Measurements from ENCODE around the gene PSEN1.

The PSEN1 gene

DNA sequence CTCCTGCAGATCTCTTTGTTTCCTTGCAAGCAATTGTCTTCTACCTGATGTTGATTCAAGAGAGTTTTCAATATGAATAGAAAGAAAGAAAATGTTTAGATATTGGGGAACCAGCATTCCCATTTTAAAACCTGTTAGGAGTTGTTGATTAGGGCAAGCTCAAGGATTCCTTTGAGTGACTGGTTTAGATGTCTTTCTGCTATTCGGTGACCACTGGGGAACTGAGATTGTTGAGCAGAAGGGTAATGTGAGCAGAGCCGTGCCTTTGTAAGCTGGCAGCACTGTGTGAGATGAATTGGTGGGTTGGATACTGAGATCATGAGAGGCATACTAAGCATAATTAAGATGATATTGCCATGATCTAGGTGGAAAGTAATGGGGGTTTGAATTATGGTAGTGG, 61.9 kb downstream of the PSEN1 start:
- TF ChIP-seq POLR2A (IDR thresholded peaks at IDR 0.05; ENCODE audit: extremely low read depth, insufficient read length) (no peak), MAX (IDR thresholded peaks at IDR 0.05; ENCODE audit: low read depth, low read length) (no peak), MYC (IDR thresholded peaks at IDR 0.05; ENCODE audit: low read depth, low read length) (no peak)
- TF ChIP-seq, protein P1, sequence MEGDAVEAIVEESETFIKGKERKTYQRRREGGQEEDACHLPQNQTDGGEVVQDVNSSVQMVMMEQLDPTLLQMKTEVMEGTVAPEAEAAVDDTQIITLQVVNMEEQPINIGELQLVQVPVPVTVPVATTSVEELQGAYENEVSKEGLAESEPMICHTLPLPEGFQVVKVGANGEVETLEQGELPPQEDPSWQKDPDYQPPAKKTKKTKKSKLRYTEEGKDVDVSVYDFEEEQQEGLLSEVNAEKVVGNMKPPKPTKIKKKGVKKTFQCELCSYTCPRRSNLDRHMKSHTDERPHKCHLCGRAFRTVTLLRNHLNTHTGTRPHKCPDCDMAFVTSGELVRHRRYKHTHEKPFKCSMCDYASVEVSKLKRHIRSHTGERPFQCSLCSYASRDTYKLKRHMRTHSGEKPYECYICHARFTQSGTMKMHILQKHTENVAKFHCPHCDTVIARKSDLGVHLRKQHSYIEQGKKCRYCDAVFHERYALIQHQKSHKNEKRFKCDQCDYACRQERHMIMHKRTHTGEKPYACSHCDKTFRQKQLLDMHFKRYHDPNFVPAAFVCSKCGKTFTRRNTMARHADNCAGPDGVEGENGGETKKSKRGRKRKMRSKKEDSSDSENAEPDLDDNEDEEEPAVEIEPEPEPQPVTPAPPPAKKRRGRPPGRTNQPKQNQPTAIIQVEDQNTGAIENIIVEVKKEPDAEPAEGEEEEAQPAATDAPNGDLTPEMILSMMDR (IDR thresholded peaks at IDR 0.05; ENCODE audit: low read depth, low read length): no peak
- no peak for DNase-seq (ENCODE audit: low read depth)
- H3K4me3 ChIP-seq (ENCODE audit: low read depth, low read length): no peak overlapping the region

GRCh38 chr14:73203527-73203926, 67.2 kb downstream of the PSEN1 start:
- DNase-seq (ENCODE audit: low read depth): no peak
- no peak overlapping the region for H3K4me3 ChIP-seq (ENCODE audit: low read depth, low read length)
- no peak for TF ChIP-seq MAX (IDR thresholded peaks at IDR 0.05; ENCODE audit: low read depth, low read length)
- TF ChIP-seq, protein P1 (IDR thresholded peaks at IDR 0.05; ENCODE audit: low read depth, low read length): no peak
- no peak for TF ChIP-seq MYC (IDR thresholded peaks at IDR 0.05; ENCODE audit: low read depth, low read length)
- TF ChIP-seq POLR2A (IDR thresholded peaks at IDR 0.05; ENCODE audit: extremely low read depth, insufficient read length): no peak

DNA sequence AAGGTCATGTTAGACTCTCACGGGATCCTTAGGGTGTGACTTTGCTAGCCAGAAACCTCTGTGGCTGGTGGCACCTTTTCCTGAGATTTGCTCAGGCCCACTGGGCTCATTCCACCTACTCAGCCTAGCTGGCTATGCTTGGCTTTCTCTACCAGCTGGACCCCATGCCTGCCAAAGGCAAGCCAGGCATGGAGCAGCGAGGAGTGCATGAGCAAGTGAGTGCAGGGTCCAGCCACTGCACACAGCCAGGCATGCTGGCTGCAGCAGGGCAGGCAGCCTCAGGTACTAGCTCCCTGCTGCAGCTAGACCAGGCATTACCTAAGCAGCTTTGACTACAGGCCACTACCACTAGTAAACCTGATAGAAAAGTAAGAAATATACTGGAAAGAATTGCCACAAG, 71.3 kb downstream of the PSEN1 start:
- H3K4me3 ChIP-seq (ENCODE audit: low read depth, low read length): no peak overlapping the region

DNA sequence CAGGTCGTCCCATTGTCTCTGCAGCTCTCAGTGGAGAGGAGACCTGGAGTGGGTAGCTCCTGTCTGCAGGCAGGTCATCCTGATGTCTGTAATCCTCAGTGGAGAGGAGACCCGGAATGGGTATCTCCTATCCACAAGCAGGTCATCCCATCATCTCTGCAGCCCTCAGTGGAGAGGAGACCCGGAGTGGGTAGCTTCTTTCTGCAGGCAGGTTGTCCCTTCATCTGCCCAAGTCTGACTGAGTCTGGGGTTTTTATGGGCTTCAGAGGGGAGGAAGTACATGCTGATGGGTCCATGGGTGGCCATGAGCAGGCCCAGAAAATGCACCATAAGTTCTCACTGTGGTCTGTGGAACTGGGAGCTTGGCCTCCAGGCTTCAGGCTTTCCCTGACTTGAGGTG, 72.1 kb downstream of the PSEN1 start:
- TF ChIP-seq MYC (IDR thresholded peaks at IDR 0.05; ENCODE audit: low read depth, low read length) (no peak), MAX (IDR thresholded peaks at IDR 0.05; ENCODE audit: low read depth, low read length) (no peak), POLR2A (IDR thresholded peaks at IDR 0.05; ENCODE audit: extremely low read depth, insufficient read length) (no peak)
- TF ChIP-seq, protein P1 (IDR thresholded peaks at IDR 0.05; ENCODE audit: low read depth, low read length): no peak
- peak; percentile 30 for DNase-seq (ENCODE audit: low read depth)
- H3K4me3 ChIP-seq (ENCODE audit: low read depth, low read length): no peak overlapping the region

More for the DNA sequence above, 71.3 kb downstream of the PSEN1 start:
- TF ChIP-seq, protein P1 (IDR thresholded peaks at IDR 0.05; ENCODE audit: low read depth, low read length): no peak
- TF ChIP-seq MAX (IDR thresholded peaks at IDR 0.05; ENCODE audit: low read depth, low read length) (no peak), MYC (IDR thresholded peaks at IDR 0.05; ENCODE audit: low read depth, low read length) (no peak), POLR2A (IDR thresholded peaks at IDR 0.05; ENCODE audit: extremely low read depth, insufficient read length) (no peak)
- no peak for DNase-seq (ENCODE audit: low read depth)

- no peak overlapping the region for H3K4me3 ChIP-seq (ENCODE audit: low read depth, low read length)
- no peak for DNase-seq (ENCODE audit: low read depth)
- no peak for TF ChIP-seq POLR2A (IDR thresholded peaks at IDR 0.05; ENCODE audit: extremely low read depth, insufficient read length)
- no peak for TF ChIP-seq MYC (IDR thresholded peaks at IDR 0.05; ENCODE audit: low read depth, low read length)
- TF ChIP-seq, protein P1 (IDR thresholded peaks at IDR 0.05; ENCODE audit: low read depth, low read length): no peak
- no peak for TF ChIP-seq MAX (IDR thresholded peaks at IDR 0.05; ENCODE audit: low read depth, low read length)
Measured at GRCh38 chr14:73208846-73209245, 72.5 kb downstream of the PSEN1 start.

DNA sequence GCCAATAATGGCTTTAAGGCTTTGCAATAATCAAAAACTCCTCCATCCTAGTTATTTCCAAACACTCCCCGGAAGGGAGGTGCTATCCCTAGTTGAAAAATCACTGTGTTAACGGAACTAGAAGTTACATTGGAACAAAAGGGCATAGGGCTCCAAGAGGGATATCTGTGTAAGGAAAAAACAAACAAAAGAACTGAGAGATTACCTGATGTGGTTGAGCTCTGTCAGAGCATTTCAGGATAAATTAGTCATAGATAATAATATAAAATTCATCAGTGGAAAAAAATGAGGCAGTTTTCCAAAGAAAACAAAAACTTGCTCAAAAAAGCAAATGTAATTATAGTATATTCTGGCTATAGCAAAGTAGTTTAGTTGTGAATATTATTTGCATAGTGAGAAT, 73.6 kb downstream of the PSEN1 start:
- no peak overlapping the region for H3K4me3 ChIP-seq (ENCODE audit: low read depth, low read length)
- TF ChIP-seq MYC (IDR thresholded peaks at IDR 0.05; ENCODE audit: low read depth, low read length): no peak
- no peak for TF ChIP-seq MAX (IDR thresholded peaks at IDR 0.05; ENCODE audit: low read depth, low read length)
- TF ChIP-seq, protein P1 (IDR thresholded peaks at IDR 0.05; ENCODE audit: low read depth, low read length): no peak
- TF ChIP-seq POLR2A (IDR thresholded peaks at IDR 0.05; ENCODE audit: extremely low read depth, insufficient read length): no peak
- no peak for DNase-seq (ENCODE audit: low read depth)
